ENCODE measurements around the gene TLE4. TPM values are rescaled to one million over a fixed set of nuclear protein-coding genes. Genes with fewer than 3 reads are reported as not detected.
"Not testable (repeated sequence)": the region's sequence is repeated elsewhere in the genome, so short reads cannot be mapped to it uniquely, and the experiment has no call there.

TLE4 gene
- total RNA-seq, 2 experiments from 2014 or later: 41.2 to 45.8 TPM

DNA sequence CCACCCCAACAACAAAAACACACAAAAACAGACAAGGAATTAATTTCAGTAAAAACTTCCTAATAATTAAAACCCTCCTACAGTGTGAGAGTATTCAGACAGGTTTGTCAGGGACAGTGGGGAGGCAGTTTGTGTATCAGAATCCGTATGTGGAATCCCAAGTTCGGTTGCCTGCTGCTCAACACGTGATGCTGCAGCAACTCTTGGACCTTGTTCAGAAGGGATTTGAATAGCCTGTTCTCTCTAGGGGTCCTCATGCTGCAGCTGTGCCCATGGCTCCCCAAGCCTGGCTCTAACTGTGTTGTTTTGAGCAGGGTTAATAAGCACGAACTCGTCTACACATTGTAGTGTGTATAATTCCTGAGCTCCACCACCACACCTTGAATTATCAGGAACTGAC lies 28.7 kb downstream of the TLE4 start:
- H3K9me3 Mint-ChIP-seq (ENCODE audit: low read depth): peaks cover 8% of the 10 kb centered on the region
- ATAC-seq: no peak
- no peak overlapping the region for H3K4me3 Mint-ChIP-seq
- peaks cover 32% of the 10 kb centered on the region for H3K36me3 Mint-ChIP-seq
- peaks cover 28% of the 10 kb centered on the region for H3K4me1 Mint-ChIP-seq
- H3K27ac Mint-ChIP-seq: no peak overlapping the region
- CTCF ChIA-PET: no interaction called here
- H3K27me3 Mint-ChIP-seq: no peaks in the 10 kb centered on the region
- DNase-seq: no peak

DNA sequence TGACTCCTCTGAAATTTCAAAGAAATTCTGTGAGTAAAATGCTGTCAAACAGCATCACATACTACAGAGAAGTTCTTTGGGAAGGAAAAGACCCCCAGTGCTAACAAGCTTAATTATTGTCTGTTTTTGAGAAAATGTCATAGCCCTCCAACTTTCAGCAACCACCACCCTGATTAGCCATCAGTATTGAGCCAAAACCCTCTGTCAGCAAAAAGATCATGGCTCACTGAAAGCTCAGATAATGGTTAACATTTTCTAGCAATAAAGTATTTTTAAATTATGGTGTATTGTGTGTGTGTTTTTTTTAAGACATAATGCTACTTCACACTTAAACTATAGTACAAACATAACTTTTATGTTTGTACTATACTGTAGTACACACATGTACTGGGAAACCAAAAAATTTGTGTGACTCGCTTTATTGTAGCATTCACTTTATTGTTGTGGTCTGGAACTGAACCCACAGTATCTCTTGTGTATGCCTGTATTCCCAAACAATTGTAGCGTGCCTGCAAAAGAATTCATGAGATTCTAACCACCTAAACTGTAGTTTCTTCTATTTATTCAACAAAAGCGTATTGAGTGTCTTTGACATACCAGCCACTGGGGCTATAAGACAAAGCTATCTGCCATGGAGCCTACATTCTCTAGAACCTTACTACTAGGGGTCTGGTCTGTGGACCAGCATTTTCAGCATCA lies 31.6 kb downstream of the TLE4 start:
- Mint-ChIP-seq H3K9me3 (ENCODE audit: low read depth) (peaks cover 11% of the 10 kb centered on the region), H3K4me3 (no peak overlapping the region), H3K27me3 (no peaks in the 10 kb centered on the region), H3K4me1 (peaks cover 23% of the 10 kb centered on the region), H3K27ac (no peak overlapping the region), H3K36me3 (peaks cover 30% of the 10 kb centered on the region)
- no peak for DNase-seq
- no peak for ATAC-seq
- CTCF ChIA-PET: no interaction called here

DNA sequence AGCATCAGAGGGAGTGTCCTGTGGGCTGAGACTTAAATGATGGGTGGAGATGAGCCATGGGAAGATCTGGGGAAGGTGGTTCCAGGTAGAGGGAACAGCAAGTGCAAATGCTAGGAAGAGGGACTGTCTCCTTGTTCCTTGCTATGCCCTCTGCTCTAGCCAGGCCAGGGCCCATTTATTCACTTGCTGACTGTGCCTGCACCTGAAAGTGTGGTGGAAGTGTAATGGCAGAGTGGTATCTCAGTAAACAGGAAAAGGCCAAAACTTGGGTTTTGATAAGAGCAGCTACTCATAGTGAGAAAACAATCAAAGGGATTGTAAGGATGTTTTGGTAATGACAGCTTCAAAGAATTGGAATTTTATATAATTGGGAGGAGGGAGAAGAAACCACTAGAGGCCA lies 32.4 kb downstream of the TLE4 start:
- ATAC-seq (no peak), DNase-seq (no peak)
- no peak overlapping the region for H3K27ac Mint-ChIP-seq
- peaks cover 19% of the 10 kb centered on the region for H3K4me1 Mint-ChIP-seq
- CTCF ChIA-PET: no interaction called here
- no peaks in the 10 kb centered on the region for H3K27me3 Mint-ChIP-seq
- peaks cover 32% of the 10 kb centered on the region for H3K36me3 Mint-ChIP-seq
- no peak overlapping the region for H3K4me3 Mint-ChIP-seq
- peaks cover 11% of the 10 kb centered on the region for H3K9me3 Mint-ChIP-seq (ENCODE audit: low read depth)

DNA sequence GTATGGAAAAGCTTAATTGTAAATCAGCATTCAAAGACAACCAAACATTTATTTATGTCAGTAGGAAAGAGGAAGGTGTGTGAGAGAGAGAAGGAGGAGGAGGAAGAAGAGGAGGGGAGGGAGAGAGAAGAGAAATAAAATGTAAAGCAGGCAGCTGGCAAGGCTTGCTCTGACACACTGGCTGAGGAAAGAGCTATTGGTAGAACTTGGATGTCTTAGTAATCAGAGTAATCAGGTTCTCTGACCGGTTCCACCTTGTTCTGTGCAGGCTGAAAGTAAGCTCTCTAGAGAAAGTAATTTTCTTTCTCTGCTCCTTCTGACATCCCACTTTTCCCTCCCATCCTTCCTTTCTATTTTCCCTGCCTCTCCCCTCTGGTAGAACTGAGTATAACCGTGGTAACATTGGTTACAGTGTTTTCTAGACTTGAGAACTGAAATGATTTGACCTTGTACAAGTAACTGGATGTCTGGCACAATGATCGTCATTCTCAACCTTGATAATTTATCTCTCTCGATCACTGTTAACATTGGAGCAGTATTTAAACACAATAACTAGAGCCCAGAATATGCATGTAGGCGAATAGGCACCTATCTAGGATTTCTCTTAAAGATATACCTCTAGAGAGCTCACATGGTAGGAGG lies 33.3 kb downstream of the TLE4 start:
- H3K27me3 Mint-ChIP-seq: no peaks in the 10 kb centered on the region
- H3K4me3 Mint-ChIP-seq: no peak overlapping the region
- H3K27ac Mint-ChIP-seq: no peak overlapping the region
- H3K4me1 Mint-ChIP-seq: peaks cover 17% of the 10 kb centered on the region
- peaks cover 11% of the 10 kb centered on the region for H3K9me3 Mint-ChIP-seq (ENCODE audit: low read depth)
- ATAC-seq: no peak
- H3K36me3 Mint-ChIP-seq: peaks cover 30% of the 10 kb centered on the region
- DNase-seq: no peak
- CTCF ChIA-PET: no interaction called here

DNA sequence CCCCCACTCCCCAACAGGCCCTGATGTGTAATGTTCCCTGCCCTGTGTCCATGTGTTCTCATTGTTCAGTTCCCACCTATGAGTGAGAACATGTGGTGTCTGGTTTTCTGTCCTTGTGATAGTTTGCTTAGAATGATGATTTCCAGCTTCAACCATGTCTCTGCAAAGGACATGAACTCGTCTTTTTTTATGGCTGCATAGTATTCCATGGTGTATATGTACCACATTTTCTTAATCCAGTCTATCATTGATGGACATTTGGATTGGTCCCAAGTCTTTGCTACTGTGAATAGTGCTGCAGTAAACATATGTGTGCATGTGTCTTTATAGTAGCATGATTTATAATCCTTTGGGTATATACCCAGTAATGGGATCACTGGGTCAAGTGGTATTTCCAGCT lies 34.8 kb downstream of the TLE4 start:
- peaks cover 11% of the 10 kb centered on the region for H3K9me3 Mint-ChIP-seq (ENCODE audit: low read depth)
- not testable (repeated sequence) for H3K27ac Mint-ChIP-seq, H3K27me3 Mint-ChIP-seq, DNase-seq, H3K4me3 Mint-ChIP-seq, ATAC-seq
- CTCF ChIA-PET: interaction anchor here (1.1 kb wide), 1 partner anchor 11 kb away, joined by 3 read pairs; no protein-coding TSS in a partner anchor
- peaks cover 18% of the 10 kb centered on the region for H3K4me1 Mint-ChIP-seq
- peaks cover 29% of the 10 kb centered on the region for H3K36me3 Mint-ChIP-seq

DNA sequence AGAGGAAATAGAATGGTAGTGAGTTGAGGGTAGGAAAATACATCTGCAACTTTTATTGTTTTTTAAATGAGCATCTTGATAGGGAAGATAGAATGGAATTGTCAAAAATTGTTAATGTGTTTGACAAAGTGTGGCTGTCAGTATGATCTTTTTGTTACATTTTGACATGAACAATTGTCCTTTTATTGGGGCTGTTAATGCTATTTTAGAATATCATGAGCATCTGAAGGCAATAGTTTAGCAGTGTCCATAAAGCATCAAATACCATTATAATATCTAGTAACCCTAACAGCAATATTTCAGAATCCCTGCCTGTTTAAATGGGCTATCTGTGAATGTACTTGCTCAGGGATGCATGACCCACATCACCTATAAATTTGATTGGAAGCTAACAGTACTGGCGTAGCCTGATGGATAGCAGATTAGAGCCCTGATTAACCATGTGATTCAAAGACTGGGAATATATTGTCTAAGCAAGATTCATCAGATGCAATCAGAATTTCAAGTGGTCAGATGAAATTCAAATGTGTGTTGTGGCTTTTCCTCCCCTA lies 37.8 kb downstream of the TLE4 start:
- ATAC-seq: no peak
- H3K36me3 Mint-ChIP-seq: peaks cover 31% of the 10 kb centered on the region

DNA sequence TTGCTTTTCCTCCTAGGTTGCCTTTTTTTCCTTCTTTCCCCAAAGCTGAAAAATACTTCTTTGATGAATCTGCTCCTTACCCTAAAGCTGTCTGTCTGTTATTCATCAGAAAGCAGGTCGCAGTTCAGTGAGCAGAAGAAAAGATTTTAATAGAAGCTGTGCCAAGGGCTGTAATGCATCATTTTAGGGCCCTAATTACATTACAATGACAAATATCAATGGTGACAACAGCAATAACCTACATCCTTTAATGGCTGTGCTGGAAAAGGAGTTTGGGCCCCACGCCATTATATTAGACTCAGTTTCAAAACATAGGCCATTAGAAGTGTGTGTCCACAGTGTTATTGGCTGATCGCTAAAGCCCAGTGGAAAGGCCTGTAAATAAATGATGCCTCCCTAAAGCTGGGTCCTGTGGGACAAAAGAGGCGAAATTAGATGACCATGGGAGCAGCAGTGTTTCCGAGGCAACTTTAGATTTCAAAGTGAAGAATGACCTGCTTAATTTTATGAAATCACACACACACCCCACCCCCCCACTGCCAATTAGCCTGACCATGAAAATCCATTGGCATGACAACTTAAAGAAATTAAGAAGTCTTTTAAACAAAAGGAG lies 38.4 kb downstream of the TLE4 start:
- Mint-ChIP-seq H3K27me3 (no peaks in the 10 kb centered on the region), H3K4me3 (no peak overlapping the region), H3K36me3 (peaks cover 31% of the 10 kb centered on the region), H3K4me1 (peaks cover 13% of the 10 kb centered on the region), H3K27ac (no peak overlapping the region), H3K9me3 (ENCODE audit: low read depth) (peaks cover 3% of the 10 kb centered on the region)
- no peak for ATAC-seq
- DNase-seq: no peak
- CTCF ChIA-PET: no interaction called here

More for the DNA sequence above, 37.8 kb downstream of the TLE4 start:
- no peak for DNase-seq
- H3K9me3 Mint-ChIP-seq (ENCODE audit: low read depth): peaks cover 3% of the 10 kb centered on the region
- CTCF ChIA-PET: no interaction called here
- H3K27me3 Mint-ChIP-seq: no peaks in the 10 kb centered on the region
- H3K4me1 Mint-ChIP-seq: peaks cover 13% of the 10 kb centered on the region
- H3K27ac Mint-ChIP-seq: no peak overlapping the region
- H3K4me3 Mint-ChIP-seq: no peak overlapping the region

DNA sequence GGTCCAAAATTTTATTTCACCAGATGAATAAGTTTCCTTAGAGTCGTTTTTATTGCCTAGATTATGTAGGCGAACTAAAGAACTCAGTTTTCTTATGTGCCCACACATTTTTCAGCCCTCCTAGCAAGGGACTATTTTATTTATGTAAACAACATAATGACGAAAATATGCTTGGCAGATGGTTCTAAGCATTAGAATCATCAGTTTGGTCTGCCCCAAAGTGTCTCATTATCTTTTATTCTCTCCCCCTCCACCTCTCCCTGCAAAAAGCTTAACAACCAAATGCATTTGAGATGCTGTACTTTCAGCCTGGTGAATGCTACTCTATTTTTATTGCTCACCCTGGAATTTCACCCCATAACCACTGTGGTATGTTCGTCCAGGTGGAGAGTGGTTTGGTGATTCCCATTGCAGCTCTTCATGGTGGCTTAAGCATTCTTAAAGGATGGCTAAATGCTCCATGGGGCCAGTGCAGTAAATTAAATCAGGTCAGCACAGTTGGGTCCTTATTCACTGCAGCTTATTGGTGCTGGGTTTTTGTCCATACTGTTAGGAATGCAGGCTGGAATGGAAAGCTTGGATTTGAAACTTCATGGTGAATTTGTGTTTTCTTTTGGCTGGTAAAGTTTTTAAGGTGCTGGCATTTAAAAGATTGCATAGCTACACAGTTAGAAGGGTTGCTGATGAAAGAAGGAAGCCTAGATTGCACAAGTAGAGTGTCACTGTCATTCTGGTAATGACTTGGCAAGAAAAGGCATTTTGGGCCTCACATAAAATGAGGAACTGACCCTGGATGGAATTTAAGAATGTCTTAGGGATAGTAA lies 39.2 kb downstream of the TLE4 start:
- peaks cover 13% of the 10 kb centered on the region for H3K4me1 Mint-ChIP-seq
- no peak overlapping the region for H3K27ac Mint-ChIP-seq
- no peak overlapping the region for H3K4me3 Mint-ChIP-seq
- H3K36me3 Mint-ChIP-seq: peaks cover 33% of the 10 kb centered on the region
- DNase-seq: no peak
- peaks cover 3% of the 10 kb centered on the region for H3K9me3 Mint-ChIP-seq (ENCODE audit: low read depth)
- CTCF ChIA-PET: no interaction called here
- H3K27me3 Mint-ChIP-seq: no peaks in the 10 kb centered on the region
- no peak for ATAC-seq

DNA sequence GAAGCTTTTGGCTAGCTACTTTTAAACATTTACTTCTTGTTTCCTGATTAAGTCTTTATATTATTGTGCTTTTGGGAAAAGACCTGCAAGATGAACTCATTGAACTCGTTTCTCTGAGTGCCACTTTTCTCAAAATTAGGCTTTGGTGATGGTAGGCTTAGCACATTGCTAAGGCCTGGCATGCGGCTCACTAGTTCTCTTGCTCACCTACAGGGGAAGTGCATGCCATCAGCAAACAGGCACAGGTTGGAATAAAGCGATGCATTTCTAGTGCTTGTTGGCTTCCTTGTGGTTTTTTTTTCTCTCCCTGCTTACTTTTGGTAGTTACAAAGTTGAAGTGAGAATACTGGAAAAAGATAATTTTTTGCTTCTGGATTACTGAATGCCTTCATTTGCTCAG lies 41.4 kb downstream of the TLE4 start:
- CTCF ChIA-PET: no interaction called here

DNA sequence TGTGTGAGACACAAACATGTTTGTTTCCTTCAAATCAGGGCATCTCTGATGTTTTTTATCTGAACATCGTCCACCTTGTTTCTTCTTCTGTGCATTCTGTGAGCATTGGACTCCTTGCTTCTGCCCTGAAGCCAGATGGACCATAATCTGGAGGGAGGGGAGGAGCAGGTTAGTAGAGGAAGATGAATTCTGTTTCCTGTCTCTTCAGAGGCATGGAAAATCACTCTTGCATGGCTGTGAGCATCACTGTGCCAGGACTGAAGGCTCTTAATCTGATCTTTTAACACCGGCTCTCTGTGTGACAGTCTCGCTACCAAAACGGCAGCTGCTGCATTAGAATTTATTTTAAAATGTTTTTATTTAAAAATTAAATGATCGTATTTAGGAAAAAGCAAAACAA lies 43.3 kb downstream of the TLE4 start:
- CTCF ChIA-PET: interaction anchor here (1.4 kb wide), 1 partner anchor 23 kb away, joined by 3 read pairs; no protein-coding TSS in a partner anchor
- no peak for ATAC-seq

More for the DNA sequence above, 41.4 kb downstream of the TLE4 start:
- Mint-ChIP-seq H3K27me3 (no peaks in the 10 kb centered on the region), H3K36me3 (peaks cover 23% of the 10 kb centered on the region), H3K27ac (no peak overlapping the region), H3K4me1 (peaks cover 11% of the 10 kb centered on the region), H3K4me3 (no peak overlapping the region), H3K9me3 (ENCODE audit: low read depth) (no peaks in the 10 kb centered on the region)
- no peak for DNase-seq
- no peak for ATAC-seq

DNA sequence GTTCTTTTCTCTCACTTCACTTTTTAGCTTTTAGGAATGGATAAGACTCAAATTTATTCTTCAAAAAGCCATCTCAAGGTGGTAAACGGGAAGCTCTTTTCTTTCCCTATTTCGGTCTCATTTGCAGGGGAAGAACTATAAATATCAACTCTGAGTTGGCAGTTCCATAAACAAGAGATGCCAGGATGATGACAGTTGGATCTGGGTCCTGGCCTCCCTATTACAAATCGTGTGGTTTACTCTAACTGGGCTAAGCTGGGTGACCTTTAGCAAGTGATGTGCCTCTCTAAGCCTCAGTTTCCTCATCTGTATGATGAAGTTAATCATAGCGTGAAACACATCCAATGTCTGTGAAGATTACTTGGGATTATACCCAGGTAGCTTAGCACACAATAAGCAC lies 44.2 kb downstream of the TLE4 start:
- H3K4me3 Mint-ChIP-seq: no peak overlapping the region
- peaks cover 28% of the 10 kb centered on the region for H3K36me3 Mint-ChIP-seq
- H3K4me1 Mint-ChIP-seq: peaks cover 17% of the 10 kb centered on the region
- H3K27ac Mint-ChIP-seq: no peak overlapping the region
- H3K27me3 Mint-ChIP-seq: no peaks in the 10 kb centered on the region
- CTCF ChIA-PET: no interaction called here
- H3K9me3 Mint-ChIP-seq (ENCODE audit: low read depth): no peaks in the 10 kb centered on the region
- DNase-seq (no peak), ATAC-seq (no peak)

More for the DNA sequence above, 43.3 kb downstream of the TLE4 start:
- no peak overlapping the region for H3K4me3 Mint-ChIP-seq
- H3K36me3 Mint-ChIP-seq: peaks cover 28% of the 10 kb centered on the region
- DNase-seq: no peak
- H3K27ac Mint-ChIP-seq: no peak overlapping the region
- H3K9me3 Mint-ChIP-seq (ENCODE audit: low read depth): no peaks in the 10 kb centered on the region
- no peaks in the 10 kb centered on the region for H3K27me3 Mint-ChIP-seq
- peaks cover 19% of the 10 kb centered on the region for H3K4me1 Mint-ChIP-seq

DNA sequence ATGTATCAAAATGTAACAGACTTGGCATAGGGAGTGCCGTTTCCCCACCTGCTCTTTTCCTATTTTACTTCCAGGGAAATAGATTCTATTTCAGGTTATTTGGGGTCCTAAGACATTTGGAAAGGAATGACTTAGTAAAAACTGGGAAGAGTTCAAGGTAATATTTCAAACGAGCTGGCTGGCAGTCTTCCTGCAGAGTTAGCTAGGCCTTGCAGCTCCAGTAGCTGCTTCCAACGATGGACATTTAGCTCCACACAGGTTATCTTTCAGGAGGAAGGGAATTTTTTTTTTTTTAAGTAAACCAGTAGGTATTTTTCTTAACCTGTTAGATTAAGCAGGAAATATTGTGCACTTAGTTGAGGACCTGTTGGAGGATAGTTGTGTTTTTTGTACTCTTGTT lies 45.2 kb downstream of the TLE4 start:
- Mint-ChIP-seq H3K4me3 (no peak overlapping the region), H3K27me3 (no peaks in the 10 kb centered on the region), H3K4me1 (peaks cover 13% of the 10 kb centered on the region), H3K36me3 (peaks cover 28% of the 10 kb centered on the region), H3K27ac (no peak overlapping the region), H3K9me3 (ENCODE audit: low read depth) (no peaks in the 10 kb centered on the region)
- no peak for DNase-seq
- CTCF ChIA-PET: no interaction called here
- ATAC-seq: no peak

DNA sequence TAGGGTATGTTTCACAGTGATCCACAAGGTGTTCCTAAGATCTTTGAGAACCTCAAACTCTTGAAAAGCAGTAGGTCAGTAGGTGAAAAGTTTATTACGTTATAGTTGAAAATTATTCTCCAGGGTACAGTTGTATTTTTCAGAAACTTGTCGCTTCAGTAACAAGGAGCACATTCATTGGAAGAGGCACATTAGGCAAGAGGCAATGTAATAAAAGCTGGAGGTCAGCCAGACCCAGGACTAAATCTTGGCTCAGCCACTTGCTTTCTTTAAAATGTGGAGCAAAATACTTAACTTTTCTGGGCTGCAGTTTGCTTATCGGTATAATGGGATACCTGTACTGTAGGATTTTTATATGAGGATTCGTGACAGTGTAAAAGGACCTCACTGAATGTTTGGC lies 45.6 kb downstream of the TLE4 start:
- Mint-ChIP-seq H3K9me3 (ENCODE audit: low read depth) (no peaks in the 10 kb centered on the region), H3K4me3 (no peak overlapping the region), H3K36me3 (peaks cover 26% of the 10 kb centered on the region), H3K27ac (no peak overlapping the region), H3K27me3 (no peaks in the 10 kb centered on the region), H3K4me1 (peaks cover 10% of the 10 kb centered on the region)
- CTCF ChIA-PET: no interaction called here
- ATAC-seq (no peak), DNase-seq (no peak)
